Thyroid gland (tissue), 4 donors: Measurements from ENCODE around the gene STK33.

ENCODE experiments used
- CTCF ChIP-seq, 6 experiments: fragments of 200-600 bp in 3 of 6; fragments of 450-650 bp in 3 of 6; sonication (generic) in 3 of 6; IDR thresholded peaks; one replicate each; pipeline ENCODE4 v1.5.1; 2016 to 2019; ENCODE audit warnings: antibody characterized with exemption in 6 of 6, mild to moderate bottlenecking in 2 of 6, inconsistent platforms in 1 of 6, moderate library complexity in 1 of 6
- POLR2A ChIP-seq, 2 donors: fragments of 450-650 bp; IDR thresholded peaks; one replicate each; pipeline ENCODE4 v1.6.1; 2017; ENCODE audit warnings: antibody characterized with exemption in 2 of 2, mild to moderate bottlenecking in 2 of 2, moderate library complexity in 1 of 2

- TF ChIP-seq CTCF (IDR thresholded peaks at IDR 0.05) (no peak), POLR2A (IDR thresholded peaks at IDR 0.05) (no peak)
Measured at GRCh38 chr11:8369592-8370205, 224.3 kb downstream of the STK33 start.
